Measurements from ENCODE around the gene TMEM97. TPM values are rescaled to one million over a fixed set of nuclear protein-coding genes. Genes with fewer than 3 reads are reported as not detected.
A peak's percentile ranks its signal among the peaks of the same experiment; 100 is the strongest.

TMEM97 gene
- total RNA-seq, 4 donors from 2014 or later = 15.4 to 28.2 (median 20.9) TPM

DNA sequence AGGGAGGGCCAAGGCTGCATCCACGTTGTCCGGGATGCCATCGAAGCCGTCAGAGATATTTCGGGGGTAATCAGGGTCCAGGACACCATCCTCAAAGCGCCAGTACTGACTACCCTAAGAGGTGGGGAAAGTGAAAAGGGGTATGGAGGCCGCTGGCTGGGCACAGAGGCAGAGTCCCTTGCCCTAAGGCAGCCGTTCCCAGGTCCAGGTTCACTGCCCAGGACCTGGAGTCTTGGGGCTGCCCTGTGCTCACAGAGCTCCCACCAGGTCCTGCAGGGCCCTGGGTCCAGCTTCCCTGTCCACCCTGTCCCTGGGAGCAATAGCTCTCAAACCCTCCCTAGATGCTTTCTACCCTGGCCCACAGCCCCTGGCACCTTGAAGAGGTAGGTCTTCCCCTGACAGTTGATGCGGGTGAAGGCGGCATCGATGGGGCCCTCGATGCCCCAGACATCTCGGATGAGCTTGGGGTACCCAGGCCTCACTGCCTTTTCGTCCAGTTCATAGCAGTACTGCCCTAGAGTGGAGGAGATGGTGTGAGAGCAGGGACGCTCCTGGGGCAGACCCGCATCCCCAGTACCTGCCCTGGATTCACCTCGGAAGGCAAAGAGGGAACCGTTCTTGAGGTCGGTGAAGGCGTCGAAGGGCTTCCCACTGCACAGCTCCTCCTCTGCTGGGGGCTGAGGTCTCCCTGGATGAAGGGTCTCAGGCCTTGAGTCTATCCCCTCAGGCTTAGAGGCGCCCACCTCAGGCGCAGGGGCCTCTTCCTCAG lies 50.1 kb downstream of the TMEM97 start:
- 93% methylated on average over 23 of the region's 23 CpGs for WGBS
- Histone ChIP-seq H3K9me3 (no peaks in the 10 kb centered on the region), H3K27ac (no peak overlapping the region), H3K27me3 (no peaks in the 10 kb centered on the region), H3K4me3 (no peak overlapping the region), H3K36me3 (peaks cover 10% of the 10 kb centered on the region), H3K4me1 (peaks cover 30% of the 10 kb centered on the region)
- no peak for DNase-seq (ENCODE audit: low spot score in 2 of 2)
- TF ChIP-seq POLR2A (IDR thresholded peaks at IDR 0.05) (no peak), EP300 (IDR thresholded peaks at IDR 0.05) (no peak), POLR2AphosphoS5 (IDR thresholded peaks at IDR 0.05) (no peak)
- TF ChIP-seq, protein P1, sequence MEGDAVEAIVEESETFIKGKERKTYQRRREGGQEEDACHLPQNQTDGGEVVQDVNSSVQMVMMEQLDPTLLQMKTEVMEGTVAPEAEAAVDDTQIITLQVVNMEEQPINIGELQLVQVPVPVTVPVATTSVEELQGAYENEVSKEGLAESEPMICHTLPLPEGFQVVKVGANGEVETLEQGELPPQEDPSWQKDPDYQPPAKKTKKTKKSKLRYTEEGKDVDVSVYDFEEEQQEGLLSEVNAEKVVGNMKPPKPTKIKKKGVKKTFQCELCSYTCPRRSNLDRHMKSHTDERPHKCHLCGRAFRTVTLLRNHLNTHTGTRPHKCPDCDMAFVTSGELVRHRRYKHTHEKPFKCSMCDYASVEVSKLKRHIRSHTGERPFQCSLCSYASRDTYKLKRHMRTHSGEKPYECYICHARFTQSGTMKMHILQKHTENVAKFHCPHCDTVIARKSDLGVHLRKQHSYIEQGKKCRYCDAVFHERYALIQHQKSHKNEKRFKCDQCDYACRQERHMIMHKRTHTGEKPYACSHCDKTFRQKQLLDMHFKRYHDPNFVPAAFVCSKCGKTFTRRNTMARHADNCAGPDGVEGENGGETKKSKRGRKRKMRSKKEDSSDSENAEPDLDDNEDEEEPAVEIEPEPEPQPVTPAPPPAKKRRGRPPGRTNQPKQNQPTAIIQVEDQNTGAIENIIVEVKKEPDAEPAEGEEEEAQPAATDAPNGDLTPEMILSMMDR (IDR thresholded peaks at IDR 0.05) = no peak

- Histone ChIP-seq H3K27me3 (no peaks in the 10 kb centered on the region), H3K9me3 (no peaks in the 10 kb centered on the region), H3K4me1 (peaks cover 30% of the 10 kb centered on the region), H3K36me3 (peaks cover 4% of the 10 kb centered on the region), H3K27ac (no peak overlapping the region), H3K4me3 (no peak overlapping the region)
- no peak for DNase-seq (ENCODE audit: low spot score in 2 of 2)
- WGBS = 79% methylated on average over 10 of the region's 10 CpGs
- TF ChIP-seq, protein P1 (IDR thresholded peaks at IDR 0.05) = no peak
- TF ChIP-seq POLR2AphosphoS5 (IDR thresholded peaks at IDR 0.05) (no peak), EP300 (IDR thresholded peaks at IDR 0.05) (no peak), POLR2A (IDR thresholded peaks at IDR 0.05) (no peak)
These were observed 50.7 kb downstream of the TMEM97 start for GRCh38 chr17:28369684-28370034.

GRCh38 chr17:28370035-28370743 lies 51.2 kb downstream of the TMEM97 start, which contains the start of gene VTN:
VTN (minus strand) TSS chr17:28370307; CDS start chr17:28370203, 104 bp downstream.
- no peaks in the 10 kb centered on the region for H3K27me3 ChIP-seq
- peaks cover 30% of the 10 kb centered on the region for H3K4me1 ChIP-seq
- H3K9me3 ChIP-seq = no peaks in the 10 kb centered on the region
- H3K4me3 ChIP-seq = peak within 1 kb of the TSS; percentile 64
- TF ChIP-seq POLR2A (IDR thresholded peaks at IDR 0.05) (no peak), EP300 (IDR thresholded peaks at IDR 0.05) (no peak), POLR2AphosphoS5 (IDR thresholded peaks at IDR 0.05) (no peak)
- TF ChIP-seq, protein P1 (IDR thresholded peaks at IDR 0.05) = no peak
- peak within 1 kb of the TSS; percentile 11 for H3K27ac ChIP-seq
- 27% methylated on average over 8 of the region's 8 CpGs for WGBS
- no peaks in the 10 kb centered on the region for H3K36me3 ChIP-seq
- no peak for DNase-seq (ENCODE audit: low spot score in 2 of 2)

- Histone ChIP-seq H3K36me3 (no peaks in the 10 kb centered on the region), H3K4me3 (no peak overlapping the region), H3K4me1 (peaks cover 30% of the 10 kb centered on the region), H3K27ac (peak overlapping the region; percentile 11), H3K9me3 (no peaks in the 10 kb centered on the region), H3K27me3 (no peaks in the 10 kb centered on the region)
- DNase-seq (ENCODE audit: low spot score in 2 of 2) = no peak
- TF ChIP-seq EP300 (IDR thresholded peaks at IDR 0.05) (no peak), POLR2AphosphoS5 (IDR thresholded peaks at IDR 0.05) (no peak), POLR2A (IDR thresholded peaks at IDR 0.05) (no peak)
- TF ChIP-seq, protein P1 (IDR thresholded peaks at IDR 0.05) = no peak
- 44% methylated on average over 1 of the region's 1 CpG for WGBS
These were observed 51.7 kb downstream of the TMEM97 start for GRCh38 chr17:28370744-28371103.

Measured in suprapubic skin (tissue), 4 donors.